CD4-positive, alpha-beta T cell treated with Interleukin-4 for 1 hour (primary cell): Measurements from ENCODE around the gene ACTG1.
A peak's percentile ranks its signal among the peaks of the same experiment; 100 is the strongest.
"Not testable (repeated sequence)": the region's sequence is repeated elsewhere in the genome, so short reads cannot be mapped to it uniquely, and the experiment has no call there.

Source experiments
- DNase-seq, 2 donors: peaks; one replicate each; pipeline ENCODE4 v3.0.0-alpha.2; 2020 to 2022

ACTG1 gene

DNA sequence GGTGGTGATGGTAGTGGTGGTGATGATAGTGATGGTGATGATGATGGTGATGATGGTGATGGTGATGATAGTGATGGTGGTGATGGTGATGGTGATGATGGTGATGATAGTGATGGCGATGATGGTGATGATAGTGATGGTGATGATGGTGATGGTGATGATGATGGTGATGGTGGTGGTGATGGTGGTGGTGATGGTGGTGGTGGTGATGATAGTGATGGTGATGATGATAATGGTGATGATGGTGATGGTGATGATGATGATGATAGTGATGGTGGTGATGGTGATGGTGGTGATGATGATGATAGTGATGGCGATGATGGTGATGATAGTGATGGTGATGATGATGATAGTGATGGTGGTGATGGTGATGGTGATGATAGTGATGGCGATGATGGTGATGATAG lies 19.4 kb upstream of the ACTG1 start:
- DNase-seq: not testable (repeated sequence)

DNA sequence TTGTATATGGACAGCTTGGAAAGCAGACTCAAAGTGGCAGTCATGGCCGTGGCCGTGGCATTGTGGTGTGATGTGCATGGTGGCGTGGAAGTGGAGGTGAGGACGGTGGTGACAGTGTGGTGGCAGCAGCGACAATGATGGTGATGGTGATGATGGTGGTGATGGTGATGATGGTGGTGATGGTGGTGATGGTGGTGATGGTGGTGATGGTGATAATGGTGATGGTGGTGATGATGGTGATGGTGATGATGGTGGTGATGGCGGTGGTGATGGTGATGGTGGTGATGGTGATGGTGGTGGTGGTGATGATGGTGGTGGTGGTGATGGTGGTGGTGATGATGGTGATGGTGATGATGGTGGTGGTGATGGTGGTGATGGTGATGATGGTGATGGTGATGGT lies 18.4 kb upstream of the ACTG1 start:
- DNase-seq: not testable (repeated sequence)

DNA sequence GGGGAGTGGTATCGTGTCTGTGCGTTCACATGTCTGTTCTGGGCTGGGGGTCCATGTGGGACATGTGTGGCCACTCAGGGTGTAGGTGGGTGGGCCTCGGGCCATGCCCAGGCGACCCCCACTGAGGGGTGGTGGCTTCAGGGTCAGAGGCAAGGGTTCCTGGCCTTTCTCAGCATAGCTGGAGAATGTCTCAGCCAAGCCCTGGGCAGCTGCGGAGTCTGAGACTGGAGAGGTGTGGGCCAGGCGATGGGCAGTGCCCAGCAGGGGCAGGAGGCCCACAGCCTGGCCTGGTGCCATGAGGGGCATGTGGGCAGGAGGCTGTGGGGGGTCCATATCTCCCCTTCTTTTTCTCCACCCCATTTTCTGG lies 16.8 kb upstream of the ACTG1 start:
- no peak for DNase-seq

DNA sequence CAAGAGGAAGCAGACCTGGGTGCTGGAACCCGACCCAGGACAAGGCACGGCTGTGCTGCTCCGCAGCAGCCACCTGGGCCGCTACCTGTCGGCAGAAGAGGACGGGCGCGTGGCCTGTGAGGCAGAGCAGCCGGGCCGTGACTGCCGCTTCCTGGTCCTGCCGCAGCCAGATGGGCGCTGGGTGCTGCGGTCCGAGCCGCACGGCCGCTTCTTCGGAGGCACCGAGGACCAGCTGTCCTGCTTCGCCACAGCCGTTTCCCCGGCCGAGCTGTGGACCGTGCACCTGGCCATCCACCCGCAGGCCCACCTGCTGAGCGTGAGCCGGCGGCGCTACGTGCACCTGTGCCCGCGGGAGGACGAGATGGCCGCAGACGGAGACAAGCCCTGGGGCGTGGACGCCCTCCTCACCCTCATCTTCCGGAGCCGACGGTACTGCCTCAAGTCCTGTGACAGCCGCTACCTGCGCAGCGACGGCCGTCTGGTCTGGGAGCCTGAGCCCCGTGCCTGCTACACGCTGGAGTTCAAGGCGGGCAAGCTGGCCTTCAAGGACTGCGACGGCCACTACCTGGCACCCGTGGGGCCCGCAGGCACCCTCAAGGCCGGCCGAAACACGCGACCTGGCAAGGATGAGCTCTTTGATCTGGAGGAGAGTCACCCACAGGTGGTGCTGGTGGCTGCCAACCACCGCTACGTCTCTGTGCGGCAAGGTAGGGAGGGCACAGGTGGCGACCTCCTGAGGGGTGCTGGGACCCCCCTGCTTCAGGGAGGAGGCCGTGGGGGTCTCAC lies 16.2 kb upstream of the ACTG1 start:
- DNase-seq: no peak

DNA sequence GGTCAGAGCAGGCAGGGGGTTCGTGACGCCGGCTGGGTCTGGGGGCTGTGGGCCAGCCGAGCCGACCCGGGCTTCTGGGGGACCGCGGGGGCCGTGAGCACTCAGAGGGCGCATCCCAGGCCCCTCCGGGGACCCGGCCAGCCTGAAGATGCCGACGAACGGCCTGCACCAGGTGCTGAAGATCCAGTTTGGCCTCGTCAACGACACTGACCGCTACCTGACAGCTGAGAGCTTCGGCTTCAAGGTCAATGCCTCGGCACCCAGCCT lies 15.7 kb upstream of the ACTG1 start:
- no peak for DNase-seq

DNA sequence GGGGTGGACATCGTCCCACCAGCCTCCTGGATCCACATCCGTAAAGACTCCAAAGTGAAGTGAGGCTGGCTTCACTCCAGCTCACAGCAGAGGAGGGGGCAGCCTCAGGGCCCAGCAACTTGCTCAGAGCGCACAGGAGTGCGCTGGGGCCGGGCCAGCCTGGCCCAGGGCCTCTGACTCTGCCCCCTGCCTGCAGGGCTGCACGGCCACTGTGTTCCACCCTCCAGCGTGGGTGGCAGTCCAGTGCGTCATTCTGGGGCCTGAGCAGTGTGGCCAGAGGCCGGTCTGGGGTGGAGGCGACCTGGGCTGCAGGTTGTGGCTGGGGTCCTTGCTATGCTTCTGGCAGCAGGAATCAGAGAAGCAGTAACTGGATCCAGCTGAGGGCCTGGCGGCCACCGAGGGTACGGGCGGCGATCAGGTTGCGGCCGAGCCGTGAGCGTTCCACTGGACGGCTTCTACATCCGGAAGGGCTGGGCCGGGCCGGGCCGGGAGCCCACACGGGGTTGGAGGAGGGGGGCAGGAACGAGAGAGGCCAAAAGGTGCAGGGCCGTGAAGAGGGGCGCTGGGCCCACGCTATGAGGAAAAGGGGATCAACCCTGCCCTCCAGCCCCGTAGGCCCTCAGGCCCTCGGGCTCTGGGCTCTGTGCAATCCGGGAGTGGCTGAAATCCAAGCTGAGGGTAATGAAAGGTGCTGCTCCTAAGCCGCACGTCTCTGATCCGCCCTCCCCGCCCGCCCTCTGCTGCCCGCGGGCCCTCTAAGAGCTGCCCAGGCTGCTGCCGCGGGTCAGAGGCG lies 15.2 kb upstream of the ACTG1 start, which contains the start of gene FSCN2:
FSCN2 (plus strand) TSS at position 787 of the 793 bp plus-strand sequence. CDS start 155 bp downstream, outside the sequence.
- no peak for DNase-seq

DNA sequence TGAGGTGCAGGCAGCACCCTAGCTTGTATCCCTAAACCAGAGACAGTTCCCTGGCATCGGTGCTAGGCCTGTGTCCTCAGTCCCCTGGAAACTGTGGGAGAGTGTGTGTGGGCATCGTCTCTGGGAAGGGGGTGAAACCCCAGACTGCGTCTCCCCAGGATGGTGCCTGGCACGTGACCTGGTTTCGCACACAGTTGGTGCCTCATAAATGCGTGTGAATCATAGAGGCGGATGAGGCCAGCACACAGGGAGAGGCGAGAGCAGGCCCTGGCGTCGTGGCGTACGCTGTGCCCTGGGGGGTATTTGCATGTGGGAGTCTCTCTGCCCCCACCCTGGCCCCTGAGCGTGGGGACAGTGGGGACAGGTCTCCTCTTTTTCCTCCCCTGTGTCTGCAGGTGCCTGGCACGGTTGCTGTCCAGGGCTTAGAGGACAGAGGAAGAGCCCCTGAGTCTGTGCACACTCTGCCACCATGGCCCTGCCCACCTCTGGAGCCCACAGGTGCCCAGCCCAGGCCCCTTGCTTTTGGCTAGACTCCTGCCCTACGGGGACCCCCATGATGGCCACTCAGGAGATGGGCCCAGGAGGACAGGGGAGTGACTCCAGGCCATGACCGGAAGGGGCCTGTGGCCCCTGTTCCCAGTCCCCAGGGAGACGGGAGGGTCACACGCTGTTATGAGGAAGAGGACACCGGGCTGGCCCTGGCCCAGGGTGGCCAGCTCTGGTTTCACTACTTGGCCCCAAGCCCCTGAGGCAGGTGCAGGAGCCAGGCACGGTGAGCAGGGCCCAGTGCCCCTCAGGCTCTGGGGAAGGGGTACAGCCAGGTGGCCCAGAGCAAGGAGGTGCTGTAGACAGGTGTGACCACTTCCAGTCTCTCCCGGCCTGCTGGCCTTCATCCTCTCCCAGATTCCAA lies 14.3 kb upstream of the ACTG1 start:
- no peak for DNase-seq

DNA sequence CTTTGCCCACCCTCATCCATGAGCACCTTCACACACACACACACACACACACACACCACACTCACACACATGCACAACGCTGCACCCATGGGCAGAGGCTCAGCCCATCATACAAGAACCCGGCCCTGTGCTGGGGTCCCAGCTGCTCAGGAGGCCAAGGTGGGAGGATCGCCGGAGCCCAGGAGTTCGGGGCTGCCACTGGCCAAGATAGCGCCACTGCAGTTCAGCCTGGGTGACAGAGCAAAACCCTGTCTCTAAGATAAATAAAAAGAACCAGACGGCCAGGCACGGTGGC lies 12.2 kb upstream of the ACTG1 start:
- DNase-seq: no peak

DNA sequence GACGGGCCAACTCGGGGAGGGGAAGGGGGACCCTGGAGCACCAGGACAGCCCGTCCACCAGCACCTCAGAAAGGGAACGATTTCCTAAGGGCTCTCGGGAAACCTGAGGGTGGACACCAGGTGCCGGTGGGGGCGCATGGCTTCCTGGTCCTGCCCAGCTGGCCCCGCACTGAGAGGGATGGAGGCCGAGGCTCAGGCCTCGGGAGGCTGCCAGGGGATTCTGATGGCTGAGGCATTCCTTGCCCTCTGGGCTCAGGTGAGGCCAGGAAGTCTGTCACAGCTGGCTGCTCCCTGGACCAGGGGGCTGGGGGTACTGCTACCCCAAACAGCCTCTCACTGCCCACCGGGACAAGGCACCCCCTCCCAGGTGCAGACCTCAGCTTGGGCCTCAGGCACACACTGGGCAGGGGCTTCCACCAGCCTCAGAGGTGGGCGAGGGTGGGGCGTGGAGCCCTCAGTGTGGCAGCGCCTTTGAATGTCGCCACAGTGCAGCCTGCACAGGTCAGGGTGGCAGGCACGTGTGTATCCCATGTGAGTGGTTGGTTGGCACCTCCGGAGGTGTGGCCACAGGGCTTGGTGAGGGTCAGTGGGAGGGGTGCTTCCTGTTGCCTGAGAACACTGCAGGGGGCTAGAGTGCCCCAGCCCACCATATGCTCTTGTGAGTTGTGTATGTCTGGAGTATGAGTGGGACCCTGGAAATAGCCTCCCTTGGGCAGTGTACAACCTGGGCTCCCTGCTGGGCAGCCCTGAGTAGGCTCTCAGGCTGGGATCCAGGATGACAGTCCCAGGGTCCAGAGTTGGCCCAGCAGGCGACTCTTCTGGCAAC lies 11.7 kb upstream of the ACTG1 start:
- no peak for DNase-seq

DNA sequence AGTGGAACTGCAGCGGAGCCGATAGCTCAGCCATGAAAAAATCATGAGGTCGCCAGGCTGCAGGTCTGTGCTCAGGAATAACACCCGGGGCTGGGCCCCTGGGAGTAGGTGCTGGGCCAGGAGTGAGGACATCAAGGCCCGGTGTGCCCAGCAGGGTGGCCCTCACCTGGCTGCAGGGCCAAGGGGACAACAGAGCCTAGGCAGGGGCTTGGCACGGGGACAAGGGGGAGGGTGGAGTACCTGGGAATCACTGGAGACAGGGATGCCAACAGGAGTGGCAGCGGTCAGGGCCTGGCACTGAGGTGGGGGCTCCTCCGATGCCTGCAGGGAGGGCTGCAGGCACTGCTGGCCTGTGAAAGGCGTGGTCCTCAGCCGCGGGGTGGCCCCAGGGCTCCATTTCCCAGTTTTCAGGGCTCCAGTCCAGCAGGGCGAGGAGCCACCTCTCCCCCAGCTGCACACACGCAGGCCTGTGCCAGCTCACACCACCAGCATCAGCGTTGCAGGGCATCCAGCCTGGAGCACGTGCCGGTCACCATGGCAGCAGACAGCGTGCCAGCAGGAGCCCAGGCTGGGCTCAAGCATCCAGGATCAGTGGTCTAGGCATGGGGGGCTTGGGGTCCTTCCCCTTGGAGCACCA lies 10.9 kb upstream of the ACTG1 start:
- DNase-seq: no peak

DNA sequence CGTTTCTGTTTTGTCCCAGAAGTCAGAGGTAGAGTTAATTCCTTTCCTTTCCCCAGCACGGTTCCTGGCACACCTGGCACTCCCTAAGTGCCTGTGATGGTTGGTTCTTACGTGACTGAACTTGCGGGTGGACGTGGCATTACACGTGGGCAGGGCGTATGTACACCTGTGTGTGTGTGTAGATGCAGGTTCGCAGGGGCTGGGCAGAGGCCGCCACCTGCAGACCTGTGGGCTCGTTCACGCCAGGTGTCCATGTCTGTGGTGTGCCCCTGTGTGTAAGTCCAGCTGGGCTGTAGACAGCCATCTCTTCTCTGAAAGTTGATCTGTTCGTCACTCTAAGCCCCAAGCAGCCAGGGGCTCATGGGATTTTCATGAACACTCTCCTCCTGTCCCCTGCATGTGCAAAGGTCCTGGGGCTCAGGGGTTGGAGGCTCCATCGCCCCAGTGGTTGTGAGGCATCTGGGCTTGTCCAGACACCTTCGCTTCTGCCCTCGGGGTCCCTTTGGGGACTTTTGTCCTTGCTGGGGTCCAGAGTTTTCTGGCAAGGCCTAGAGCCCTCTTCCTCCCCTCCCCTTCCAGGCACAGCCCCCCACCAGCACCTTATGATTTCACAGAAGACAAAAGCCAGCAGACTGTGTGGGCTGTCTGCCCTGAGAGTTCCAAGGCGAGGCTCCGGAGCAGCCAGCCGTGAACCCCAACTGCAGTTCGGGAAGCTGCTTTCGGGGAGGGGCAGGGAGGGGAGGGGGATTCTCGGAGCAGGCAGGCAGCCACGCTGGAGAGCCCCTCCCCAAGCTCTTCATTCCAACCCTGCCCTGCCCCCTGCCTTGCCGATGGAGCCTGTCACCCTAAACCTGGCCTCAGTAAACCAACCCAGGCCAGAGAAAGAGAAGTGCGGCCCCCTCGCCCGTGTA lies 10.1 kb upstream of the ACTG1 start:
- no peak for DNase-seq

DNA sequence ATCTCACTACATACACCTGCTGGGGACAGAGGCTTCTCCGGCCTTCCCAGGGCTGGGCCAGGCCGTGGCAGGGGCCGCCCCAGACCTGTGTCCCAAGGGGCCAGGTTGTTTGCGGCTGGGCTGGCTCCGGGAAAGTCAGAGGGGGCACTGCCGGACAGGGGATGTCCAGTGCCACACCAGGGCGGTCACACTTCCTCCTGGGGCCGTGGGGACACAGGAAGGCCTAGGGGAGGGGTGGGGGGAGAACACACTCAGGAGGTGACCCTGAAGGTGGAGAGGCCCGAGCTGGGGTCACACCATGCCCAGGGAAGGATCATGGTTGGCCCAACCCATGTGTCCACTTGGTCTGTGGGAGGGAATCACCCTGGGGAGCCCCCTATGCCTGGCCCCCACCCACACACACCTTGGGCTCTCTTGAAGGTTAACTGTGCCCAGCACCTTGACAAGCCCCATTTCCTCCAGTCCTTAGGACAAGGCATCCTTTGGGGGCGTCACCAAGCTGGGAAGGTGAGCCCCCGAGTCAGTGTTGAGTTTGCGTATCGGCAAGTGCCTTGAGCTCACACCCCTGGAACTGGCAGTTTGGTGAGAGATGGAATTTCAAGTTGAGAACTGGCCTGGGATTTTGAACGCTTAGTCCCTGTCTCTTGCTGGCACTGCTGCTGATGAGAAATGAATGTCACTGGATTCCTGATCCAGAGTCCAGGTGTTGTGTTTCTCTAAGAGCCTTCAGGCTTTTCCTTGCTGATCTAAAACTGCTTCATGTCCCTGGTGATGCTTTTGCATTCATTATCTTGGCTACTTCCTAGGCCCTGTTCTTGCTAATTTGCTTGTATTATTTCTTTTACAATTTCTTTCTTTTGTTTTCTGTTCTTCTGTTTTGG lies 7.7 kb upstream of the ACTG1 start:
- no peak for DNase-seq

DNA sequence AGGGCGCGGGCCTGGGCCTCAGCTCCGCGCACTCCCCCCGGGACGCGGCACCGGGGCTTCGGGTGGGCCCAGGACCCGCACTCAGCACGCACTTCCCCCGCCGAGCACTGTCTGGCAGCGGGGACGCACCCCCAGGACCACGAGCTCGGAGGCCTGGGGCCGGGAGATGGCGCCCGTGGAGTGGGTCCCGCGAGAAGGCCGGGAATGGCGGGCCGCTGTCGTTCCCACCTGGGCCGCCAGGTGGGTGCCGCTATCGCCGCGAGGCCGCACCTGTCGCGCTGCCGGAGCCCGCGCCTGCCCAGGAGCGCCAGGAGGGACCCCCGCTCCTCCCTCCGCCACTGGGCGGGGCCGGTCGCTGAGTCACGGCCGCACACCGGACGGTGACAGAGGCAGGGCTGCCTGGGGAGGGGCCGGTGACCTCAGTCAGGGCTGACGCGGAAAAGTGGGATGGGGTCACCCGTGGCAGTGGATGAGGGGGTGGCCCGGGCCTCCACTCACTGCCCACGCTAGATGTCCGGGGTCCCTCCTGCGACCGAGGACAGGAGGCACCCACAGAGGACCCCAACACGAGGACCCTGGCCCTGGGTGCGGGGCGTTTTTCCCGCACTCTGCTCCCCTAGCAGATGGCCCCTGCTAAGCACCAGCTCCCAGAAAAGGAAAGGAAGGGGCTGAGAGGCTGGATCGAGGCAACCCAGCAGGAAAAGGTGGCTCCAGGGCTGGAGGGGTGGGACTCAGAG lies 6.9 kb upstream of the ACTG1 start:
- DNase-seq: peak; percentile 73 to 78

DNA sequence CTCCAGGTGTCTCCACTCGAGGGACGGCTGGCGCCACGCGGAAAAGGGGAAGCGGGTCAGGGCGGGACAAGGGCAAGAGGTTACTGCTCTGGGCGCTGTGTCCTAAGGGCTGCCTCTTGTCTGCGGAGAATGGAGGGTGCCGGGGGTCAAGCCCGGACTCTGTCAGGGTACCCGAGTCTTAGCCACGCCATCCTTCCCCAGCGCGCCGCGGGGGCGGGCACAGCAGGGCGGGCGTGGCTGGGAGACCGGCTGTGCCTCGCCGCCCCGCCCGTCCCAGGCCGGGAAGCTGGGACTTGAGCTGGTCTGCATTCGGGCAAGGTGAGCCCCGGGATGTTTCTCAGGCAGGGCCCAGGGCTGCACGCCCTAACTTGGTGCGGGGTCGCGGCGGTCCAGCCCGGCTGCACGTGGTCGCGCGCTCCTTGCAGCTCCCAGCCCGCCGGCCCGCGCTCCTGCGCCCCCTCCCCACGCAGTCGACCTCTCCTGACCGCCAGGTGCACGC lies 6.2 kb upstream of the ACTG1 start:
- peak in 1 of 2 donors; percentile 31 for DNase-seq

DNA sequence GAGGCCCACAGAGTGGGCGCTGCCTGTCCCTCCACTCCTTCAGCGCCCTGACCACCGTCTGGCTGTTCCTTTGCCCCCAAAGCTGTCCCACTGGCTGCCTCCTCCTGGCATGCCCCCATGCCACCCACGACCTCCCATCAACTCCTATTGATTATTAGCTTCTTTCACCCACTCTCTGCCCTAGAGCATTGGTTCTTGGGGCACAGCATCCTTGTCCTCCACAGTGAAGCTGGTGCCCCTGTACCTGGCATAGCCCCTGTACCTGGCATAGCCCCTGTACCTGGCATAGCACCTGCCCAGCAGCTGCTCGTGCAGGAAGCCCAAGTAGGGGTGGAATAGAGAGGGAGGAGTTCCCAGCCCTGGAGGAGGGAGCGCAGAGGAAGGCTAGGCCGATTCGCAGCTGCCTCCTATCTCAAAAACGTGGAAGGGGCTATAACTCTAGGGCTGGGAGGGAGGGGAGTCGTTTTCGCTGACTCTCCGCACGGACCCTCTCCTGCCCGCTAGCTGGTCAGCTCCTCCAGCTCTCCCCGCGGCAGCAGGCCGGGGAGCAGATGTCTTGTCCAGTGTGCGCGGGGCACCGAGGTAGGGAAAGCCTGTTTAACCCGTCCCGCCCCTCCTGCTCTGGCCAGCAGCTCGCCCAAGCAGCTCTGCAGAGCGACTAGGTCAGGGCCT lies 5.7 kb upstream of the ACTG1 start:
- no peak for DNase-seq

DNA sequence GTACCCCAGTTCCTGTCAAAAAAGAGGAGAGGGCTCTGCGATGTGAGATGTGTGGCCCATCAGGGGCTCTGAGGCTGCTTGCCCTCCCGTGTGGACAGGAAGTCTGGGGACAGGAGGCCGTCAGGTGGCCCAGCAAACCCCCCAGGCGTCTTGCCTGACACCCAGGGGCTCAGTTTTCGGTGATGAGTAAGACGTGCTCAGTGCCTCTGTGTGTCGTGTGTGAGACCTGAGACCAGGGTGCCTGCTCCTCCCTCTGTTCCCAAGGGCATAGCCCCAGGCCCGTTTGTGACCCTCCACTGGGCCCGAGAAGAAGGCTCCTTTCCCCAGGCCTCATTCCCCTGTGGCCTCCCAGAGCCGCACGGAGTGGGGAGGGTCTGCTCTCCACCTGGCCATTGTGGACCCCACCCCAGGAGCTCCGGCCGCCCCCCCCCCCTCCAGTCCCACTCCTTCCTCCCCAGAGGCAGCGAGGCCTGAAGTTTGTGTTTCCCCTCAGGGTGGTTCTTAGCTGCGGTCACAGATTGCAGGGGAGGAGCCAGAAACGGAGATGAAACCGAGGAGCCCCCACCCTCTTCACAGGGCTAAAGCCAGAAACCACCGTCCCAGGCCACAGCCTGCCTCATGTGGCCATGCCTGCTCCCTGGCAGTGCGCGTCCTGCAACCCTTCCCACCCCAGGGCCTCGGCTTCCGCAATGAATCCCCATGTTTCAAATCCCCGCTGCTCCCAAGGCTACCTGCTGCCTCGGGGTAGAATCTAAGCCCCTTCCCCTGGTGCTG lies 4.9 kb upstream of the ACTG1 start:
- DNase-seq: peak in 1 of 2 donors; percentile 67

DNA sequence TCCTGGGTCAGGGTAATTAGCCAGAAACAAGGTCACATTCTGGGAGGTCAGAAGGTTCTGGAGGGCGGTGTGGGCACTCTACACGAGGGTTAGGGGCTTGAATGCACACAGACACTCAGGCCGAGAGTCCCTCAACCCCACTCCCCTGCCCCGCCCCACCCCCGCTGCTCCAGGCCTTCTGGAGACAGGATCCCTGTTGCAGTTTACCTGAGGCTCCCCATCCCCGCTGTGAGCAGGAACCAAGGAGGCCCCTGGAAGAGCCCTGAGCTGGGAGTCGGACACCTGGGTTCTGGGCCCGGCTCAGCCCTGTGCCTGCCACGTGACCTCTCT lies 4.4 kb upstream of the ACTG1 start:
- no peak for DNase-seq

DNA sequence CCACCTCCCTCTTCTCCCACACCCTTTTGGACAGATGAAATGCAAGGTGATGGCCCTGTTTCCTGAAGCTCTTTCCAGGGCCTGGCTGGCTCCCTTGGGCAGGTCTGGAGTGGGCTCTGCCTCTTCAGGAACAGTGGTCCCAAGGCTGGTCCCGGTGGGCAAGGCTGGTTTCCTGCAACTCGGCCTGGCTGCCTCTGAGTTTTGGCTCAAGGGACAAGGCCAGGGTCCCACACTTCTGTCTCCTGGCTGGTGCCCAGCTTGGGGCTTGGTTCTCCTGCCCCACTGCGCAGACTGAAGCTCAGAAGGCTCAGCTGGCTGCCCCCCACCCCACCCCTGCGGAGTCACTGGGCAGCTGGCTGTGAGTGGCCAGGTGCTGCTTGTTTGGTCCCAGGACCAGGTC lies 3.8 kb upstream of the ACTG1 start:
- no peak for DNase-seq
